ENCODE data around the gene CSNK1E. TPM values are rescaled to one million over a fixed set of nuclear protein-coding genes. Genes with fewer than 3 reads are reported as not detected.
"Not testable (repeated sequence)": the region's sequence is repeated elsewhere in the genome, so short reads cannot be mapped to it uniquely, and the experiment has no call there.

CSNK1E gene
- total and polyA plus RNA-seq, 4 donors = 37.4 to 167 (median 152) TPM

DNA sequence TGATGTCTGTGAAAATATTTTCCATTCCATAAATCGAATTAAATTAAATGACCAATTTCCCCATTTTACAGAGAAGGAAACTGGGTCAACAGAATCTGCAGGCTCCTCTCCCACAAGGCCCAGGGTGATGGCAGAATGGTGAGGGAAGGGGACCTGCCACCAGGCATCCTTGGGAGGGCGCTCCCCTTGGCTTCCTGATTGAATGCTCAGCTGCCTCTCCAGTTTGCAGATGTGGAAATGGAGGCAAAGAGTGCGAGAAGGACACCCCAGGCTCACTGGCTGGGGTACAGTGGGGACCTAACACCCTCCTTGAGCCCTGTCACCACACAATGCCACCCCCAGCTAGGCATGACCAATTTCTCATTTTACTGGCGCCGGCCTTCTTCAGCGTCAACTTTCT lies 28.5 kb upstream of the CSNK1E start:
- Histone ChIP-seq H3K4me3 (ENCODE audit: low read length in 2 of 2) (no peak overlapping the region), H3K27me3 (ENCODE audit: control insufficient read depth in 1 of 2, insufficient read depth in 2 of 2, low read length in 1 of 2) (no peaks in the 10 kb centered on the region), H3K9me3 (ENCODE audit: control insufficient read depth, low read length) (no peaks in the 10 kb centered on the region), H3K4me1 (ENCODE audit: control insufficient read depth in 1 of 2, insufficient read depth in 2 of 2, low read length in 2 of 2) (no peaks in the 10 kb centered on the region), H3K27ac (ENCODE audit: low read depth in 1 of 2, low read length in 2 of 2) (no peak overlapping the region), H3K36me3 (ENCODE audit: control insufficient read depth in 1 of 2, insufficient read depth in 2 of 2, low read length in 1 of 2) (no peaks in the 10 kb centered on the region)
- DNase-seq (peak in 1 of 2 donors; percentile 8), ATAC-seq (ENCODE audit: low FRiP score) (no peak)
- 89 to 92% methylated on average over 6 of the region's 6 CpGs for WGBS, 2 donors
- intact Hi-C loops (cut with DNase I) = no loop called here

DNA sequence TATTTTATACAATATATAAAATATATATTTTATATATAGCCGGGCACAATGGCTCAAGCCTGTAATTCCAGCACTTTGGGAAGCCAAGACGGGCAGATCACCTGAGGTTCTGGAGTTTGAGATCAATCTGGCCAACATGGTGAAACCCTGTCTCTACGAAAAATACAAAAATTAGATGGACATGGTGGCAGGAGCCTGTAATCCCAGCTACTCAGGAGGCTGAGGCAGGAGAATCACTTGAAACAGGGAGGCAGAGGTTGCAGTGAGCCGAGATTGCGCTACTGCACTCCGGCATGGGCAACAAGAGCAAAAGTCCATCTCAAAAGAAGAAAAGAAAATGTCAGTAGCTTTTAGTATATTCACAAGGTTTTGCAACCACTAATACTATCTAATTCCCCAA lies 22.7 kb upstream of the CSNK1E start:
- WGBS, 2 donors = 91 to 96% methylated on average over 6 of the region's 6 CpGs
- H3K36me3 ChIP-seq (ENCODE audit: control insufficient read depth in 1 of 2, insufficient read depth in 2 of 2, low read length in 1 of 2); H3K4me3 ChIP-seq (ENCODE audit: low read length in 2 of 2); H3K27me3 ChIP-seq (ENCODE audit: control insufficient read depth in 1 of 2, insufficient read depth in 2 of 2, low read length in 1 of 2); ATAC-seq (ENCODE audit: low FRiP score); H3K9me3 ChIP-seq (ENCODE audit: control insufficient read depth, low read length); H3K27ac ChIP-seq (ENCODE audit: low read depth in 1 of 2, low read length in 2 of 2); H3K4me1 ChIP-seq (ENCODE audit: control insufficient read depth in 1 of 2, insufficient read depth in 2 of 2, low read length in 2 of 2): not testable (repeated sequence)
- peak; percentile 11 to 17 for DNase-seq
- intact Hi-C loops (cut with DNase I) = loop anchor here in 1 of 2 donors (5.0 kb wide), 1 partner anchor 78 kb away; no protein-coding TSS in a partner anchor

DNA sequence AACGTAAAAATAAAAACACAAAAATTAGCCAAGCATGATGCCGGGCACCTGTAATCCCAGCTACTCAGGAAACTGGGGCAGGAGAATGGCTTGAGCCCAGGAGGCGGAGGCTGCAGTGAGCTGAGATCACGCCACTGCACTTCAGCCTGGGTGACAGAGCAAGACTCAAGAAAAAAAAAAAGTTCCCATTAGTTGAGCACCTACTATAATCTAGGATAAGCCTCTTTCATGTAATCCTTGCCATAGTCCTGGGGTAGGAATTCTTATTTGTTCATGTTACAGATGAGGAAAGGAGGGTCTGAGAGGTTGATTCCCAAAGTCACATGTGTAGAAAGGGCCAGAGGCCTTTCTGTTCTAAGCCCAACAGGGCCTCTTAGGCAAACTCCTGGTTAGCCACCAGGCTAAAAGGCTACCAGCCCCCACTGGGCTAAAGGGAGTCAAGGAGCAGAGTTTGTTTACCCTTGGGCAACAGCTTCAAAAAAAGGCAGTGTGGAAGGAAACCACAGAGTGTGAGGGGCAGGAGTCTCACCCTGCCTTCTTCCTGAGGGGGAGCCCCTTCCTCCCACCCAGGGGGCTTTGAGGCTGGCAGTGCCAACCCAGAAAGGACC lies 21.6 kb upstream of the CSNK1E start:
- DNase-seq = peak; percentile 9 to 15
- ATAC-seq (ENCODE audit: low FRiP score) = no peak
- intact Hi-C loops (cut with DNase I) = no loop called here
- no peak overlapping the region for H3K4me3 ChIP-seq (ENCODE audit: low read length in 2 of 2)
- H3K4me1 ChIP-seq (ENCODE audit: control insufficient read depth in 1 of 2, insufficient read depth in 2 of 2, low read length in 2 of 2) = peaks cover 0 to 5% of the 10 kb centered on the region in 2 donors
- H3K36me3 ChIP-seq (ENCODE audit: control insufficient read depth in 1 of 2, insufficient read depth in 2 of 2, low read length in 1 of 2) = no peaks in the 10 kb centered on the region
- 91 to 92% methylated on average over 4 of the region's 4 CpGs for WGBS, 2 donors
- no peak overlapping the region for H3K27ac ChIP-seq (ENCODE audit: low read depth in 1 of 2, low read length in 2 of 2)
- H3K9me3 ChIP-seq (ENCODE audit: control insufficient read depth, low read length) = no peaks in the 10 kb centered on the region
- H3K27me3 ChIP-seq (ENCODE audit: control insufficient read depth in 1 of 2, insufficient read depth in 2 of 2, low read length in 1 of 2) = no peaks in the 10 kb centered on the region

DNA sequence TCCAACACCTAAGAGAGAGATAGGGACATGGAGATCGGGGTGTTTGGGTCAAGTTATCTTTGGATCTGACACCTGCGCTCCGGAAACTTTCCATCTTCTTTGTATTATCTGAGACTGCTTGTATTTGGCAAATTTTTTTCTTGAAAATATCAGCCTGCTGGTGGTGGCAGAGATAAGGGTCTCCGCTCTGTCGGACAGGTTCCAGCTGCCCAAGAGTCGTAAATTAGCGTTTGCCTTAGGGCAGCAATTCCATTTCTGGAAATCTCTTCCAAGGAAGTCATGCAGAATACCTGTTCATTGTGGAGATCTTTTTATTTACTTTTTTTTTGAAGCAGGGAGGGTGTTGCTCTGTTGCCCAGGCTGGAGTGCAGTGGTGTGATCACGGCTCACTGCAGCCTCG lies 19.5 kb upstream of the CSNK1E start:
- 58 to 61% methylated on average over 9 of the region's 9 CpGs for WGBS, 2 donors
- peaks cover 0 to 5% of the 10 kb centered on the region in 2 donors for H3K4me1 ChIP-seq (ENCODE audit: control insufficient read depth in 1 of 2, insufficient read depth in 2 of 2, low read length in 2 of 2)
- H3K27ac ChIP-seq (ENCODE audit: low read depth in 1 of 2, low read length in 2 of 2) = no peak overlapping the region
- H3K36me3 ChIP-seq (ENCODE audit: control insufficient read depth in 1 of 2, insufficient read depth in 2 of 2, low read length in 1 of 2) = no peaks in the 10 kb centered on the region
- DNase-seq = no peak
- no peaks in the 10 kb centered on the region for H3K27me3 ChIP-seq (ENCODE audit: control insufficient read depth in 1 of 2, insufficient read depth in 2 of 2, low read length in 1 of 2)
- no peak for ATAC-seq (ENCODE audit: low FRiP score)
- no peak overlapping the region for H3K4me3 ChIP-seq (ENCODE audit: low read length in 2 of 2)
- no peaks in the 10 kb centered on the region for H3K9me3 ChIP-seq (ENCODE audit: control insufficient read depth, low read length)
- intact Hi-C loops (cut with DNase I) = no loop called here

DNA sequence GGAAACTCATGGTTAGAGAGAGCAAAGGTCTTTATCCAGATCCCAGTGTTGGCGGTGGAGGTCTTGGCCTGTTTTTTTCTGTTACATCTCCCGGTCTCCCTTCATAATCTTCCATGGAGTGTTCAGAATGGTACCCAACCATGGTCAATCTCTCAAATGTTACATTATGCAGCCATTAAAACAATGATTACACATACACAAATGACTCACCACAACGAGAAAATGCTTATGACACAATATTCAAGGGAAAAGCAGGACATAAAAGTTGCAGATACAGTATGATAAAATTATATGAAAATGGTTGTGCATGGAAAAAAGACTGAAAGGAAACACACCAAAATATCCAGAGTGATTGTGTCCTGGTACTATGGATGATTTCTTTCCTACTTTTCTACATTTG lies 17.8 kb upstream of the CSNK1E start:
- Histone ChIP-seq H3K36me3 (ENCODE audit: control insufficient read depth in 1 of 2, insufficient read depth in 2 of 2, low read length in 1 of 2) (no peaks in the 10 kb centered on the region), H3K9me3 (ENCODE audit: control insufficient read depth, low read length) (no peaks in the 10 kb centered on the region), H3K27me3 (ENCODE audit: control insufficient read depth in 1 of 2, insufficient read depth in 2 of 2, low read length in 1 of 2) (no peaks in the 10 kb centered on the region), H3K4me1 (ENCODE audit: control insufficient read depth in 1 of 2, insufficient read depth in 2 of 2, low read length in 2 of 2) (peaks cover 0 to 5% of the 10 kb centered on the region in 2 donors), H3K4me3 (ENCODE audit: low read length in 2 of 2) (no peak overlapping the region), H3K27ac (ENCODE audit: low read depth in 1 of 2, low read length in 2 of 2) (no peak overlapping the region)
- intact Hi-C loops (cut with DNase I) = no loop called here
- no peak for ATAC-seq (ENCODE audit: low FRiP score)
- DNase-seq = no peak
- 90 to 91% methylated on average over 3 of the region's 3 CpGs for WGBS, 2 donors

DNA sequence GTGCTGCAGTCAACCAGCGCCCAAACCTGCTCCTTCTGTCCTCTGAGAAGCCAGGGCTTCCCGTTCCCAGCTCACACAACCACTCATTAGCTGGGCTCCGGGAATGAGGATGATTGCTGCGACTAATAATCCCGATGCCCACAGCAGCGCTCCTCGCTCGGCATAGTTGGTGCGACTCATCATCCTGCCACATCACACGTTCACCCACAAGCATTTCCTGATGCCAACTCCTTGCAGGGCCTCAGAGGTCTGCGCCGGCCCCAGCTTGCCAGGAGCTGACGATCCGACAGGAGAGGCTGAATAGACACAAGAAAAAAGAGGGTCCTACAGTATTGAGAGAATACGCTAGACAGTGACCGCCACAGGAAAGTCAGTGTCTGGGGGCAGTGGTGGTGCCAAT lies 10.6 kb upstream of the CSNK1E start:
- no peaks in the 10 kb centered on the region for H3K36me3 ChIP-seq (ENCODE audit: control insufficient read depth in 1 of 2, insufficient read depth in 2 of 2, low read length in 1 of 2)
- no peak for DNase-seq
- intact Hi-C loops (cut with DNase I) = no loop called here

DNA sequence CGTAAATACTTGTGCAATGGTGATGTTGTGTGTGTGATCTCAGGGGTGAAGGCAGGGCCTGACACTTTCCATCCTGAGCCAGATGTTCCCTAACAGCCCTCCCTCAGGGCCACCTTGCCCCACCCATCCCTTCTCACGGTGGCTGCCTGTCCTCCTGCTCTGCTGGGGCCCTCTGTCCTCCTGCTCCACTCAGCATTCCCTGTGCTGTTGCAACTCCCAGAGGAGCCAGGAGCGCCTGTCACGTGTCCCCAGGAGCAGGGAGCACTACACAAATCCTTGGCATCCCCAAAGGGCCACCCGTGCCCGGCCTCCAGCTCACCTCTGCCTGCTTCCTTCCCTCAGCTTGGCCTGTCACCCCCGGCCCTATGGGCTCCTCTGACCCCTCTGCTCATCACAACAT lies 10.2 kb upstream of the CSNK1E start:
- ATAC-seq (ENCODE audit: low FRiP score) (no peak), DNase-seq (no peak)
- Histone ChIP-seq H3K9me3 (ENCODE audit: control insufficient read depth, low read length) (no peaks in the 10 kb centered on the region), H3K4me1 (ENCODE audit: control insufficient read depth in 1 of 2, insufficient read depth in 2 of 2, low read length in 2 of 2) (no peaks in the 10 kb centered on the region), H3K27me3 (ENCODE audit: control insufficient read depth in 1 of 2, insufficient read depth in 2 of 2, low read length in 1 of 2) (no peaks in the 10 kb centered on the region), H3K4me3 (ENCODE audit: low read length in 2 of 2) (no peak overlapping the region), H3K27ac (ENCODE audit: low read depth in 1 of 2, low read length in 2 of 2) (no peak overlapping the region), H3K36me3 (ENCODE audit: control insufficient read depth in 1 of 2, insufficient read depth in 2 of 2, low read length in 1 of 2) (no peaks in the 10 kb centered on the region)
- intact Hi-C loops (cut with DNase I) = no loop called here
- 92% methylated on average over 7 of the region's 7 CpGs for WGBS, 2 donors

More for the DNA sequence above, 10.6 kb upstream of the CSNK1E start:
- 87 to 90% methylated on average over 16 of the region's 16 CpGs for WGBS, 2 donors
- H3K27me3 ChIP-seq (ENCODE audit: control insufficient read depth in 1 of 2, insufficient read depth in 2 of 2, low read length in 1 of 2) = no peaks in the 10 kb centered on the region
- no peaks in the 10 kb centered on the region for H3K4me1 ChIP-seq (ENCODE audit: control insufficient read depth in 1 of 2, insufficient read depth in 2 of 2, low read length in 2 of 2)
- no peak overlapping the region for H3K27ac ChIP-seq (ENCODE audit: low read depth in 1 of 2, low read length in 2 of 2)
- no peak for ATAC-seq (ENCODE audit: low FRiP score)
- H3K9me3 ChIP-seq (ENCODE audit: control insufficient read depth, low read length) = no peaks in the 10 kb centered on the region
- H3K4me3 ChIP-seq (ENCODE audit: low read length in 2 of 2) = no peak overlapping the region

DNA sequence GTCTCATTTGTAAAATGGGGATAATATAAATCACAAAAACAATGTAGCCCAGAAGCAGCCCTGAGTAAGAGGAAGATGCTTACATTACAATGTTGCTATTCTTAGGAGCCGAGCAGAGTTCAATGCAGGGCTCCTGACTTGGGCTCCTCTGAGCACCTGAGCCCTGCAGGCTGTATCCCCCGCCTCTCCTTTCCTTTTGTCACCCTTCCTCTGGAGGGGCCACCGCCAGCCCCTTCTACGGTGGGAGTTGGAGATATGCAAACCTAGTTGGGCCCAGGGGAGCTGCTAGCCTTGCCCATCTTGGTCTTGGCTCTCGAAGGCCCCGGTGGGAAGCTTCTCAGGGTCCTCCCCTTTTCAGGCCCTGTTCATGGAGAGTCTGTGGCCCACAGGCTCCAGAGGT lies 8.4 kb upstream of the CSNK1E start:
- ATAC-seq (ENCODE audit: low FRiP score) (no peak), DNase-seq (no peak)
- WGBS, 2 donors = 91% methylated on average over 6 of the region's 6 CpGs
- H3K27ac ChIP-seq (ENCODE audit: low read depth in 1 of 2, low read length in 2 of 2) = no peak overlapping the region
- H3K4me3 ChIP-seq (ENCODE audit: low read length in 2 of 2) = no peak overlapping the region
- H3K9me3 ChIP-seq (ENCODE audit: control insufficient read depth, low read length) = no peaks in the 10 kb centered on the region
- H3K4me1 ChIP-seq (ENCODE audit: control insufficient read depth in 1 of 2, insufficient read depth in 2 of 2, low read length in 2 of 2) = no peaks in the 10 kb centered on the region
- H3K36me3 ChIP-seq (ENCODE audit: control insufficient read depth in 1 of 2, insufficient read depth in 2 of 2, low read length in 1 of 2) = no peaks in the 10 kb centered on the region
- no peaks in the 10 kb centered on the region for H3K27me3 ChIP-seq (ENCODE audit: control insufficient read depth in 1 of 2, insufficient read depth in 2 of 2, low read length in 1 of 2)
- intact Hi-C loops (cut with DNase I) = no loop called here

DNA sequence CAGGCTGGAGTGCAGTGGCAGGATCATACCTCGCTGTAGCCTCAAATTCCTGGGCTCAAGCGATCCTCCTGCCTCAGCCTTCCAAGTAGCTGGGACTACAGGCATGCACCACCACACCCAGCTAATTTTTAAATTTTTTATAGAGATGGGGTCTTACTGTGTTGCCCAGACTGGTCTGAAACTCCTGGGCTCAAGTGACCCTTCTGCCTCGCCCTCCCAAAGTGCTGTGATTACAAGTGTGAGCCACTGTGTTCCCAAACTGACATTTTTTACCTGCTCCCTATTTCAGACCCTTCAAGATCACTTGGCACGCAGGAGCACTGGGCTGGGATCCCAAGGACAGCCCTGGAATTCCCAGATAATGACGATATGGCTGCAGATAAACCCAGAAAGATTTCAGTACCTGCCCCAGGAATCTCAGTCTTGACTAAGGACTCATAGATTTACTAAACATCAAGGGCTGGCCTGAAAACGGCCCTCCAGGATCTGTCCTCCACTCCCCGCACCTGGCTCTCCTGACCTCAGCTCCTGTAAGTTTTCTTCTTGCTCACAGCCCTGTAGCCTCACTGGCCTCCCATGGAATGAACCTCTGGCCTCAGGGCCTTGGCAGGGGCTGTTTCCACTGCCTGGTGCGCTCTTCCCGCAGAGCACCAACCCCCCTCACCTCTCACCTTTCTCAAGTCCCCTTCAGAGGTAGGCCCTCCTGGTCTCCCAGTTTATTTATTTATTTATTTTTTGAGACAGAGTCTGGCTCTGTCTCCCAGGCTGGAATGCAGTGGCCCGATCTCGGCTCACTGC lies 3.6 kb upstream of the CSNK1E start:
- 93% methylated on average over 11 of the region's 11 CpGs for WGBS, 2 donors
- ATAC-seq (ENCODE audit: low FRiP score) (no peak), DNase-seq (no peak)
- H3K4me3 ChIP-seq (ENCODE audit: low read length in 2 of 2) = no peak overlapping the region
- H3K27ac ChIP-seq (ENCODE audit: low read depth in 1 of 2, low read length in 2 of 2) = no peak overlapping the region
- no peaks in the 10 kb centered on the region for H3K36me3 ChIP-seq (ENCODE audit: control insufficient read depth in 1 of 2, insufficient read depth in 2 of 2, low read length in 1 of 2)
- no peaks in the 10 kb centered on the region for H3K9me3 ChIP-seq (ENCODE audit: control insufficient read depth, low read length)
- no peaks in the 10 kb centered on the region for H3K4me1 ChIP-seq (ENCODE audit: control insufficient read depth in 1 of 2, insufficient read depth in 2 of 2, low read length in 2 of 2)
- intact Hi-C loops (cut with DNase I) = no loop called here
- H3K27me3 ChIP-seq (ENCODE audit: control insufficient read depth in 1 of 2, insufficient read depth in 2 of 2, low read length in 1 of 2) = no peaks in the 10 kb centered on the region

Measured in aorta (tissue), 5 donors.